Activated CD4-positive, alpha-beta memory T cell treated with anti-CD3 and anti-CD28 coated beads, Interleukin-2, amount 10 ng/mL, durations not matched to agents 7 days and 5 days (primary cell): ENCODE data around the gene UNC79. TPM values are rescaled to one million over a fixed set of nuclear protein-coding genes. Genes with fewer than 3 reads are reported as not detected.
"Not testable (repeated sequence)": the region's sequence is repeated elsewhere in the genome, so short reads cannot be mapped to it uniquely, and the experiment has no call there.

Experiments used
- CTCF ChIA-PET: fragments of 350-600 bp; sonication (Branson Sonifier 250); formaldehyde crosslinking; loops from one replicate; lab custom pipeline; 2021; ENCODE audit warnings: antibody characterized with exemption, inconsistent platforms; lab: Charles Lee
- POLR2A ChIA-PET: fragments of 350-600 bp; sonication (Branson Sonifier 250); formaldehyde crosslinking; loops from one replicate; lab custom pipeline; 2021; ENCODE audit warnings: antibody characterized with exemption; lab: Charles Lee
- DNase-seq: peaks from one replicate; pipeline ENCODE4 v3.0.0-alpha.2; 2020
- H3K27ac Mint-ChIP-seq: one replicate; pipeline ENCODE4 v1.8.0; 2021; ENCODE audit warnings: mild to moderate bottlenecking, mixed read lengths
- H3K27me3 Mint-ChIP-seq: one replicate; pipeline ENCODE4 v1.8.0; 2021; ENCODE audit warnings: mixed read lengths
- H3K36me3 Mint-ChIP-seq: one replicate; pipeline ENCODE4 v1.8.0; 2021; ENCODE audit warnings: low read depth, mixed read lengths
- H3K4me1 Mint-ChIP-seq: one replicate; pipeline ENCODE4 v1.8.0; 2021; ENCODE audit warnings: mixed read lengths
- H3K4me3 Mint-ChIP-seq: one replicate; pipeline ENCODE4 v1.8.0; 2021; ENCODE audit warnings: mild to moderate bottlenecking, mixed read lengths
- H3K9me3 Mint-ChIP-seq: one replicate; pipeline ENCODE4 v1.8.0; 2021; ENCODE audit warnings: mixed read lengths
- total RNA-seq, 2 experiments: library from RNA; stranded (reverse); gene quantifications; one replicate each; pipeline ENCODE4 v1.2.3, GENCODE V29; 2021

The UNC79 gene
- total RNA-seq, 2 experiments from 2014 or later, result 0.03 TPM; not detected in 1

DNA sequence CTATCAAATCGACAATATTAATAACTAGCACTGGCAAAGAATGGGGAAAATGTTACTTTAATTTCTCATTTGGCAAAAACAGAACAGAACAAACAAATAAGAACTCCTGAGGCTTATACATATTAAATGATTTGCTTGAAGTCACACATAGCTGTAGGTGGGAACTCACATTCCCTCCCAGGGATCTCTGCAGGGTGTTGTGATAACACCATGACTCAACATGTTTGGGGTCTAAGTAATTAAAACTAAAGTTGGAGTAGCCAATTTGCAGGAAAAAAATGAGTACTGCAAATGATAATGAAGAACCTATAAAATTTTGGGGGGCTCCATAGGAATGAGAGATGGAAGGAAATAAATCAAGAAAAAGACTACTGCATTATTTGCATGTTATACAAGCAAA is 27.5 kb downstream of the UNC79 start:
- peaks cover 5% of the 10 kb centered on the region for H3K27me3 Mint-ChIP-seq
- H3K4me3 Mint-ChIP-seq, result no peak overlapping the region
- no peaks in the 10 kb centered on the region for H3K9me3 Mint-ChIP-seq
- DNase-seq, result no peak
- H3K4me1 Mint-ChIP-seq, result no peaks in the 10 kb centered on the region
- H3K36me3 Mint-ChIP-seq, result no peaks in the 10 kb centered on the region
- CTCF ChIA-PET, result no interaction called here
- POLR2A ChIA-PET, result no interaction called here
- no peak overlapping the region for H3K27ac Mint-ChIP-seq

DNA sequence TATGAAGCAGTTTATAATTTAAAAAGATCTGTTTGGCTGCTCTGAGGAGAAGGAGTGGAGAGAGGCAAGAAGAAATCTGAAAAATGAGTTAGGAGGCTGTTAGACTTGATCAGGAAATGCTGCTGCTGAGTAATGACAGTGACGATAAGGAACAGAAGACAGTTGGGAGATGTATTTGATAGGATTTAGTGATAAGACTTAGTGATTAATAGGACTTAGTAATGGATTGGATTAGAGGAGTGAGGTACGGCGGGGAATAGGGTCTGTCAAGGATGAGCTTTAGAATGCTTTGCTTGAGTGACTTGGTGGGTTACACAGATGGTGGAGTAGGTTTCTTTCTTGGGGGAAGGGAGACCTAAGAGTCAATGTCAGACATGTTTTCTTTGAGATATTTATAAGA is 31.7 kb downstream of the UNC79 start:
- Mint-ChIP-seq H3K4me1 (no peaks in the 10 kb centered on the region), H3K9me3 (no peaks in the 10 kb centered on the region), H3K27me3 (no peaks in the 10 kb centered on the region), H3K27ac (no peak overlapping the region), H3K4me3 (no peak overlapping the region), H3K36me3 (no peaks in the 10 kb centered on the region)
- POLR2A ChIA-PET, result no interaction called here
- DNase-seq, result no peak
- CTCF ChIA-PET, result no interaction called here

DNA sequence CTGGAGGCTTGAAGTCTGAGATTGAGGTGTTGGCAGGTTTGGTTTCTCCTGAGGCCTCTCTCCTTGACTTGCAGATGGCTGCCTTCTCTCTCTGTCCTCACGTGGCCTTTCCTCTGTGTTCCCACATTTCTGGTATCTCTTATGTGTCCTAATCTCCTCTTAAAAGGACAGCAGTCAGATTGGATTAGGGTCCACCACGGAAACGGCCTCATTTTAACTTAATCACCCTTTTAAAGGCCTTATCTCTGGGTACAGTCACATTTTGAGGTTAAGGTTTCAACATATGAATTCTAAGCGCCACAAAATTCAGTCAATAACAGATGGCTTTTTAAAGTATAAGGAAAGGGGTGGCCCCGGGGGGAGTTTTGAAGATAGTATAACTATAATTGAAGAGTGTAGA is 33.5 kb downstream of the UNC79 start:
- no peaks in the 10 kb centered on the region for H3K4me1 Mint-ChIP-seq
- no peaks in the 10 kb centered on the region for H3K9me3 Mint-ChIP-seq
- H3K27me3 Mint-ChIP-seq, result peaks cover 5% of the 10 kb centered on the region
- CTCF ChIA-PET, result no interaction called here
- H3K27ac Mint-ChIP-seq, result no peak overlapping the region
- POLR2A ChIA-PET, result no interaction called here
- no peaks in the 10 kb centered on the region for H3K36me3 Mint-ChIP-seq
- DNase-seq, result no peak
- H3K4me3 Mint-ChIP-seq, result no peak overlapping the region

DNA sequence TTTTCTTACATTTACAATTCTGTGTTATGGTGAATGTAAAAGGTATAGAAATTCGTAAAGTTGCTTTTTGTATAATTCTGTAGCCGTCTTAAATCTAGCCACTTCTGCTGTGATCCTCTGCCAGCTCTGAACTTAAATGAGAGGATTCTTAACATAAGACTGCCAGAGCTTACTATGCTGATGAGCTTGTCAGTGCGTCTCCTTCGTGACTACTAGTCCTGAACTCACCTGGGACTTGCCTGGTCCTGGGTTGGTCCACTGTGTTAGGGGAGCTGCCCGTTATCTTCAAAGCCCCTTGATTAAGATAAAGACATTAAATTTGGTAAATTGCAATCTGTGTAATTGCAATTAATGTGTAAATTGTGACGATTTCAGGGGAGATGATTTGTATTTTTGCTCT is 44.7 kb downstream of the UNC79 start:
- POLR2A ChIA-PET, result no interaction called here
- peaks cover 14% of the 10 kb centered on the region for H3K27me3 Mint-ChIP-seq
- no peak for DNase-seq
- H3K4me3 Mint-ChIP-seq, result no peak overlapping the region
- H3K36me3 Mint-ChIP-seq, result no peaks in the 10 kb centered on the region
- H3K9me3 Mint-ChIP-seq, result no peaks in the 10 kb centered on the region
- CTCF ChIA-PET, result no interaction called here
- no peaks in the 10 kb centered on the region for H3K4me1 Mint-ChIP-seq
- no peak overlapping the region for H3K27ac Mint-ChIP-seq

DNA sequence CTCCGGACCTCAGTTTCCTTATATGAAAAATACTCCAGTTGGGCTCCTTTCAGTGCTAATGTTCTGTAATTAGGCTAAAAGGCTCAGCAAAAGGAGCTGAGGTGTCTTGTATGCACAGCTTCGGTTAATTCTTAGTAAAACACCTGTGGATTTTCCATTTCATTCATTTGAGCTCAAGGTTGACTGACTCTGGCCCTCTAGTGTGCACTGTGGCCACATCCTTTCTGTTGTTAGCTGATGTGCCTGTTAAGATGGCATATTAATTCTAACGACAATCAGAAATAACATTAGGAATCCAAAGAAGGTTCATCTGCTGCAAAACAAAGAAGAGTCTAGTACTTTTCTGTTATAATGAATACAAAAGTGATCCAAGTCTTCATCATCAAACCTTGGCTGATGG is 45.6 kb downstream of the UNC79 start:
- no peaks in the 10 kb centered on the region for H3K36me3 Mint-ChIP-seq
- H3K9me3 Mint-ChIP-seq, result no peaks in the 10 kb centered on the region
- H3K4me1 Mint-ChIP-seq, result no peaks in the 10 kb centered on the region
- no peak overlapping the region for H3K27ac Mint-ChIP-seq
- ChIA-PET POLR2A (no interaction called here), CTCF (no interaction called here)
- no peak for DNase-seq
- H3K4me3 Mint-ChIP-seq, result no peak overlapping the region
- H3K27me3 Mint-ChIP-seq, result peaks cover 10% of the 10 kb centered on the region

DNA sequence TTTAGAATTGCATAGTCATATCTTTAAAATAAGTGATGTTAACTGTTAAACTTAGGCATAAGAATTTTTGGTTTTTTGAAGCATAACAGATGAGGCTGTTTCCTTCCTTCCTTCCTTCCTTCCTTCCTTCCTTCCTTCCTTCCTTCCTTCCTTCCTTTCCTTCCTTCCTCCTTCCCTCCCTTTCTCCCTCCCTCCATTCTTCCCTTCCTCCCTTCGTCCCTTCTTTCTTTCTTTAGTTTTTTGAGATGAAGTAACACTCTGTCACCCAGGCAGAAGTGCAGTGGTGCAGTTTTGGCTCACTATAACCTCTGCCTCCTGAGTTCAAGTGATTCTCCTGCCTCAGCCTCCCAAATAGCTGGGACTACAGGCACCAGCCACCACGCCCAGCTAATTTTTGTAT is 48.3 kb downstream of the UNC79 start:
- H3K4me1 Mint-ChIP-seq, POLR2A ChIA-PET, CTCF ChIA-PET, H3K36me3 Mint-ChIP-seq, DNase-seq, H3K9me3 Mint-ChIP-seq, H3K27me3 Mint-ChIP-seq, H3K27ac Mint-ChIP-seq, H3K4me3 Mint-ChIP-seq: not testable (repeated sequence)

DNA sequence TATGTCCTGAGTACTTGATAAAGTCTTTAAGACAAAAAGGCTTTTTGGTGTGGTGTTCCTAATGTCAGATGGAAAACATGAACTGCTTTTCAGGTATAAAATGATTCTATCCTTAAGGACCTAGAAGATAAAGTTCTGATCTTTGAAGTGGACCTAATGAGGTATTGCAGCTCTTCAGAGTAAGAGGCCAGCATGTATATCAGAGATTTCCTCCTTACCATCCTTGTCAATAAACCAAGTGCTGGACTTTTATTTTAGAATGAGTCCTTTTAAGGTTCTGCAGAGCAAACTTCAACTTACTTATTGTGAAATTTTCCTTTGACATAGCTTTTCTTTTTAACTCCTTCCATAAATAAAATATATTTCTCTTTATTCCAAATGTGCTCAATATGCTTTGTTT is 50.1 kb downstream of the UNC79 start:
- H3K4me1 Mint-ChIP-seq, result no peaks in the 10 kb centered on the region
- no peaks in the 10 kb centered on the region for H3K27me3 Mint-ChIP-seq
- ChIA-PET CTCF (no interaction called here), POLR2A (no interaction called here)
- no peaks in the 10 kb centered on the region for H3K36me3 Mint-ChIP-seq
- no peaks in the 10 kb centered on the region for H3K9me3 Mint-ChIP-seq
- no peak overlapping the region for H3K27ac Mint-ChIP-seq
- no peak overlapping the region for H3K4me3 Mint-ChIP-seq
- no peak for DNase-seq

DNA sequence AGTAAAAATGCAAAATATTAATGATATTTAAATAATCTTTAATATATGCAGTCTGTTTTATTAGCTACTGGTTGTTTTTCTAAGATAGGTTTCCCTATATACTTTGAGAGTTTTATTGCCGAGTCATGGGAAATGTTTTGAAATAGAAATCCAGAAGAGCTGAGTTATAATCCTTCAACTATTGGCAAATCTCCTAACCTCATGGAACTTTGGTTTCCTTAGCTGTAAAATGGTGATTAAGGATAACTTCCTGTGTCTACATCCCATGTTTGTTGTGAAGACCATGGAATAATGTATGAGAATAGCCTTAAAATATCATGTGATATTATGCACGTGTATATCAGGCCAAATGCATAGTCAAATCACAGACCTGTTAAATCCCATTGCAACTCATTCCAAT is 51.0 kb downstream of the UNC79 start:
- no peak overlapping the region for H3K4me3 Mint-ChIP-seq
- H3K27me3 Mint-ChIP-seq, result no peaks in the 10 kb centered on the region
- no peak for DNase-seq
- H3K36me3 Mint-ChIP-seq, result no peaks in the 10 kb centered on the region
- CTCF ChIA-PET, result no interaction called here
- H3K9me3 Mint-ChIP-seq, result no peaks in the 10 kb centered on the region
- no peaks in the 10 kb centered on the region for H3K4me1 Mint-ChIP-seq
- no peak overlapping the region for H3K27ac Mint-ChIP-seq
- POLR2A ChIA-PET, result no interaction called here

DNA sequence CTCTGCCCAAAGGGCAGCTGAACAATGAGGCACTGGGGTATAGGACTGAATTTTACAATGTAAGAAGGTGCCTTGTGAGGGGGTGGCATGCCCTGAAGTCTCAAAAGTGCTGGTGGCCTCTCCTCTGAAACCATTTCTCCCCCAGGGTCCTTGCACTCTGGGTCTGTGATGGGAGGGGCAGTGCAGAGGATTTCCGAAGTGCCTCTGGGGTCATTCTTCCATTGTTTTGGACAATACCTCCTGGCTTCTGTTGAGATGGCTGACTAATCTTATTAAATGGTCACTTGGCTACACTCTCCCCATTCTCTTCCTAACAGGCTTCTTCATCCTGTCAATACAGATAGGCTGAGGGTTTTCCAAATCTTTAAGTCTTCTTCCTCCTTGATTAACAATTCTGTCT is 59.3 kb downstream of the UNC79 start:
- H3K27me3 Mint-ChIP-seq, result no peaks in the 10 kb centered on the region
- no peak for DNase-seq
- H3K4me1 Mint-ChIP-seq, result no peaks in the 10 kb centered on the region
- no peak overlapping the region for H3K27ac Mint-ChIP-seq
- ChIA-PET CTCF (no interaction called here), POLR2A (no interaction called here)
- no peaks in the 10 kb centered on the region for H3K9me3 Mint-ChIP-seq
- H3K36me3 Mint-ChIP-seq, result no peaks in the 10 kb centered on the region
- no peak overlapping the region for H3K4me3 Mint-ChIP-seq

DNA sequence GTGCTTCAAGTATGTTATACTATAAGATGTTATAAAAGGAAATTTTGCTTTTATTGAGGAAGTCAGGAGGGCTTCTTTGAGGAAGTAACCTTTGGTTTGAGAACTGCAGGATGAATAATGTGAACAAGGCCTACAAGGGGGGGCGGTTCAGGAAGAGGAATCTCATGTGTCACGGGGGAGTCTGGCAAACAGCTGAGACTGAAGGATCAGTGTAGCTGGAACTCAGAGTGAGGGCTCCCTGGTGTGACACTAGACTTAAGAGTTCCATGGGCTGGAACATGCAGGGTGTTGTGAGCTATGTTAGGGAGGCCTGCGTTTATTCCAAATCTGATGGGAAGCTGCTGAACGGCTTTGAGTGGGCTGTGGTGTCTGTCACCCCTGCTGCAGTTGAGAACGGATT is 62.3 kb downstream of the UNC79 start:
- Mint-ChIP-seq H3K27me3 (no peaks in the 10 kb centered on the region), H3K36me3 (no peaks in the 10 kb centered on the region), H3K27ac (no peak overlapping the region), H3K9me3 (no peaks in the 10 kb centered on the region), H3K4me1 (no peaks in the 10 kb centered on the region), H3K4me3 (no peak overlapping the region)
- no peak for DNase-seq
- CTCF ChIA-PET, result no interaction called here
- POLR2A ChIA-PET, result no interaction called here

DNA sequence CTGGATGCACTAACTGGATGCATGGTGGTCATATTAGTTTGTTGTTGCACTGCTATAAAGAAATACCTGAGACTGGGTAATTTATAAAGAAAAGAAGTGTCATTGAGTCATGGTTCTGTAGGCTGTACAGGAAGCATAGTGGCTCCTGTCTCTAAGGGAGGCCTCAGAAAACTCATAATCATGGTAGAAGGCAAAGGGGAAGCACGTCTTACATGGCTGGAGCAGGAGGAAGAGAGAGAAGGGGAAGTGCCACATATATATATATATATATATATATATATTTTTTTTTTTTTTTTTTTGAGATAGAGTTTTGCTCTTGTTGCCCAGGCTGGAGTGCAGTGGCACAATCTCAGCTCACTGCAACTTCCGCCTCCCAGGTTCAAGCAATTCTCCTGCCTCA is 62.9 kb downstream of the UNC79 start:
- POLR2A ChIA-PET, DNase-seq, CTCF ChIA-PET, H3K36me3 Mint-ChIP-seq, H3K4me1 Mint-ChIP-seq, H3K27ac Mint-ChIP-seq, H3K27me3 Mint-ChIP-seq, H3K9me3 Mint-ChIP-seq, H3K4me3 Mint-ChIP-seq: not testable (repeated sequence)

DNA sequence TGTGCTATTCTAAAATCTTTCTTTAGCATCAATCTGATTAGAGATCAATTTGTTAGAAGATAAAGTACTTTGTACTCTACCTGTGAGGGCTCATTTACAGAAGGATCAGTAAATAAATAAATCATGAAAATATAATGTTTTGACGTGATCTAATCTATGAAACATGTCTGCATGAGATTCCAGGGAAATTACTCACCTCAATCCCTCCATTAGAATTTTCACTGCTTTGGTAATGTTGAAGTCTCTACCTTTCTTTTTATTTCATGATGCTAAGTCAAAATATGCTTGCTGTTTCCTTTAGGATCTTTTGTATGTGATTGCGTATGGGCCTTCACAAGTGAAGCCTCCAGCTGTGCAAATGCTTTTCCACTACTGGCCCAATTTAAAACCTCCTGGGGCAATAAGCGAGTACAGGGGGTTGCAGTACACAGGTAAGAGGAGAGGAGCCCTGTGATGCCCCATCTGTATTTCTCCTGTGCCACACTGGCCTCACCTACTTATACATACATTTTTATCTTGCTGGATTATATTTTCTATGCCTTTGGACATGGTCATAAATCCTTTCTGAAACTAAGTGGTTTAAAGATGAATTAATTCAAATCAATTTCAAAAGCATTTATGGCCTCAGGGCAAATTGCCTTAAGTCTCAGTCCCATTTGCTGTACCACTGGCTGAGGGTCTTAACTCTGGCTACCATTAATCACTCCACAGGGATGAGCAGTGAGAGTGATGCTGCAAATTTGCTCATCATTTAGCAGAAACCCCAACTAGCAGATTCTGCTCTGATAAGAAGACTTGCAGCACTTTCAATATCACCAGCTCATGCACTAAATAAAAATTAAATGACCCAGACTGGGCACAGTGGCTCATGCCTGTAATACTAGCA is 66.4 kb downstream of the UNC79 start:
- H3K4me3 Mint-ChIP-seq, result no peak overlapping the region
- H3K27ac Mint-ChIP-seq, result no peak overlapping the region

DNA sequence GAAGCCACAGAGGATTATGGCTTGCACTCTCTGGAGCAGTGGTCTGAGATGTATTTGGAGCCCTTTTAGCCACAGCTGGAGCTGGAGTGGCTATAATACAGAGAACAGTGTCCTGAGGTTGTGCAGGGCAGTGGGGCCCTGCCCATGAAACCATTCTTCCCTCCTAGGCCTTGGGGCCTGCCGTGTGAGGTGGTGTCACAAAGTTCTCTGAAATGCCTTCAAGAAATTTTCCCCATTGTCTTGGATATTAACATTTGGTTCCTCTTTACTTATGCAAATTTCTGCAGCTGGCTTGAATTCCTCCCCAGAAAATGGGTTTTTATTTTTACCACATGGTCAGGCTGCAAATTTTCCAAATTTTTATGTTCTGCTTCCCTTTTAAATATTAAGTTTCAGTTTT is 79.3 kb downstream of the UNC79 start:
- no peaks in the 10 kb centered on the region for H3K4me1 Mint-ChIP-seq
- no peak overlapping the region for H3K27ac Mint-ChIP-seq
- H3K27me3 Mint-ChIP-seq, result peaks cover 7% of the 10 kb centered on the region
- DNase-seq, result no peak
- H3K4me3 Mint-ChIP-seq, result no peak overlapping the region
- ChIA-PET POLR2A (no interaction called here), CTCF (no interaction called here)
- no peaks in the 10 kb centered on the region for H3K9me3 Mint-ChIP-seq
- no peaks in the 10 kb centered on the region for H3K36me3 Mint-ChIP-seq

More for the DNA sequence above, 66.4 kb downstream of the UNC79 start:
- Mint-ChIP-seq H3K36me3 (no peaks in the 10 kb centered on the region), H3K4me1 (no peaks in the 10 kb centered on the region), H3K27me3 (peaks cover 3% of the 10 kb centered on the region), H3K9me3 (no peaks in the 10 kb centered on the region)
- ChIA-PET POLR2A (no interaction called here), CTCF (no interaction called here)
- DNase-seq, result no peak

DNA sequence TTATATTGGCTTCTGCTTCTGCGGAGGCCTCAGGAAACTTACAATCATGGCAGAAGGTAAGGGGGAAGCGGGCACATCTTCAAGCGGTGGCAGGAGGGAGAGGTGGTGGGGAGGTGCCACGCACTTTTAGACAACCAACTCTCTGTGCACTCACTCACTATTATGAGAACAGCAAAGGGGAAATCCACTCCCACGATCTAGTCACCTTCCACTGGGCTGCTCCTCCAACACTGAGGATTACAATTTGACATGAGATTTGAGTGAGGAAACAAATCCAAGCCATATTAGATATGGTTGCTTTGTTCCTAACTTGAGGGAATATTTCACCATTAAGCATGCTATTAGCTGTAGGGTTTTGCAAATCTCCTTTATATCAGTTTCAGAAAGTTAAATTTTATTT is 80.3 kb downstream of the UNC79 start:
- H3K36me3 Mint-ChIP-seq, result no peaks in the 10 kb centered on the region
- H3K9me3 Mint-ChIP-seq, result no peaks in the 10 kb centered on the region
- CTCF ChIA-PET, result no interaction called here
- no peak overlapping the region for H3K27ac Mint-ChIP-seq
- H3K4me3 Mint-ChIP-seq, result no peak overlapping the region
- H3K27me3 Mint-ChIP-seq, result peaks cover 7% of the 10 kb centered on the region
- POLR2A ChIA-PET, result no interaction called here
- no peaks in the 10 kb centered on the region for H3K4me1 Mint-ChIP-seq
- no peak for DNase-seq
